ENCODE results near the gene CADM1. TPM values are rescaled to one million over a fixed set of nuclear protein-coding genes. Genes with fewer than 3 reads are reported as not detected.
A peak's percentile ranks its signal among the peaks of the same experiment; 100 is the strongest.

CADM1 gene
- total and polyA plus RNA-seq, 10 of the 15 experiments (the other 5 are each of a cell fraction or from before 2014, with no cell fraction given): 0.03 to 0.48 (median 0.15) TPM; not detected in 3

DNA sequence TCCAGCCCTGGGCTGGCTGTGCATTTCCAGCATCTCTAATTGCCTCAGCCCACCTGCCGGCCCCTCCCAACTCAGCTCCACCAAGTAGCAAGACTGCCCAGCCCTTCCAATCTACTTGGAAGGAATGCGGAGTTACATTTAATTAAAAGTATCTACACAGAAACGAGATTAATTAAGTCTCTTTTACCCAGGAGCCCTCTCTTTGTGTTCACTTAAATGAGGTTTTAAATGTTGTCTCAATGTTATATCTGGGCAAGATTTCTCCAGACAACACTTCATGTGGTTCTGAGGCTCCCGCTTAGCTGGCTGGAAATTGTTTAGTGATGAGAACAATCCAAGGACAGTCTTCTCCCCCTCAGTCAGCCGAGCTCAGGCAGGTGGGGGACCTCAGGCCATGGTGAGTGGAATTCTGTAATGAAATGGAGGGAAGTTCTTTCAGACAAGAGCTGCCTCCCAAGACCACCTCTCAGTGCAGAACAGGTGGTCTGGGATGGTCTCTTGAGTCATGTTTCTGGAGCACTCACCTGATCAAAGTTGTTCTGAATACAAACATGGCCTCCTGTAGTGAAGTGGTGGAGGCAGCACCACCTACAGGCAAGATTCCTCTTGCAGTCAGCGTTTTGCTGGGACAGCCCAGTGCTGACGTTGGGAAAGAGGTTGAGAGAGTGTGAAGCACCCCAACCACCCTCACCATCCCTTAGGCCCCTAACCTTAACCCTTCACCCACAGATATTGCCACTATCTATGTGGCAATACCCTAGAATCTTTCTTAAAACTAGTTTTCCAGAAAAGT, 371.6 kb downstream of the CADM1 start:
- Histone ChIP-seq H3K4me1 (ENCODE audit: control insufficient read depth, insufficient read depth, low read length) (no peaks in the 10 kb centered on the region), H3K36me3 (ENCODE audit: control insufficient read depth in 2 of 2, insufficient read depth in 2 of 2, low read length in 1 of 2) (no peaks in the 10 kb centered on the region), H3K27me3 (replicated peaks in 1 of 2; ENCODE audit: control insufficient read depth in 2 of 2, insufficient read depth in 2 of 2, low read length in 1 of 2) (peaks cover 0 to 4% of the 10 kb centered on the region in 2 experiments; a peak in 3 of 4 replicates), H3K4me2 (ENCODE audit: control insufficient read depth, insufficient read depth) (no peak overlapping the region), H2AFZ (ENCODE audit: control insufficient read depth, low read depth, low read length) (no peak overlapping the region), H3K27ac (ENCODE audit: control insufficient read depth, insufficient read depth) (no peak overlapping the region), H3K9ac (ENCODE audit: control insufficient read depth, insufficient read depth, low read length) (no peak overlapping the region), H3K9me3 (replicated peaks; ENCODE audit: control insufficient read depth, insufficient read depth, low read length) (no peaks in the 10 kb centered on the region; the same call in 2 of the 3 replicates), H4K20me1 (ENCODE audit: control insufficient read depth, insufficient read depth) (no peaks in the 10 kb centered on the region), H3K79me2 (ENCODE audit: control insufficient read depth, insufficient read depth, low read length) (no peaks in the 10 kb centered on the region), H3K4me3 (no peak overlapping the region)
- peak; percentile 60; the same call in 1 of the 2 replicates for TF ChIP-seq YY1 (IDR thresholded peaks at IDR 0.05; ENCODE audit: low read depth, low read length)
- TF ChIP-seq MYC (IDR thresholded peaks at IDR 0.05; ENCODE audit: insufficient read depth, insufficient read length, insufficient replicate concordance, low read length, severe bottlenecking): no peak
- no peak for TF ChIP-seq FOS (IDR thresholded peaks at IDR 0.05; ENCODE audit: borderline replicate concordance, extremely low read depth, insufficient read length)
- peak; percentile 25 to 43 (median 40); a peak in 4 of 6 replicates for TF ChIP-seq CTCF (IDR thresholded peaks at IDR 0.05 in 2 of 3, conservative IDR thresholded peaks at IDR 0.05 in 1 of 3; ENCODE audit: control insufficient read depth in 2 of 3, extremely low read depth in 1 of 3, insufficient read depth in 1 of 3, low read depth in 3 of 3, low read length in 3 of 3)
- intact Hi-C loops (cut with micrococcal nuclease; ENCODE audit: unreplicated experiment) (no loop called here), in situ Hi-C loops (cut with MboI) (no loop called here)
- DNase-seq (ENCODE audit: low read depth, low spot score) (no peak), ATAC-seq (peak; percentile 33; the same call in 2 of the 3 replicates), FAIRE-seq (no peak)
- POLR2A ChIA-PET: no interaction called here
- CTCF ChIA-PET: no interaction called here
- 30% methylated on average over 7 of the region's 7 CpGs for WGBS (ENCODE audit: insufficient coverage, insufficient replicate concordance, low lambda C conversion rate, missing lambda C conversion rate)
- BruUV-seq (replicated peaks): no TSS peak
- SMC1A ChIA-PET (ENCODE audit: uncharacterized antibody, unreplicated experiment): no interaction called here
- RAD21 ChIA-PET (ENCODE audit: unreplicated experiment): no interaction called here
